A673 (cell line): ENCODE results near the gene LRP11.

Experiments
- CTCF ChIP-seq: fragments of 300-800, 200-600 bp; sonication (generic); conservative IDR thresholded peaks from 2 replicates; pipeline ENCODE4 v1.5.1; 2017; ENCODE audit warnings: low read depth, mild to moderate bottlenecking, antibody characterized with exemption, low read length, moderate library complexity, mixed read lengths
- EZH2 ChIP-seq: fragments of 200-600 bp; sonication (generic); IDR thresholded peaks from 2 replicates; pipeline ENCODE4 v1.6.1; 2017; ENCODE audit warnings: borderline replicate concordance, low read depth, mild to moderate bottlenecking, mixed read lengths, antibody characterized with exemption, low read length; ENCODE audit not compliant: poor library complexity, severe bottlenecking

DNA sequence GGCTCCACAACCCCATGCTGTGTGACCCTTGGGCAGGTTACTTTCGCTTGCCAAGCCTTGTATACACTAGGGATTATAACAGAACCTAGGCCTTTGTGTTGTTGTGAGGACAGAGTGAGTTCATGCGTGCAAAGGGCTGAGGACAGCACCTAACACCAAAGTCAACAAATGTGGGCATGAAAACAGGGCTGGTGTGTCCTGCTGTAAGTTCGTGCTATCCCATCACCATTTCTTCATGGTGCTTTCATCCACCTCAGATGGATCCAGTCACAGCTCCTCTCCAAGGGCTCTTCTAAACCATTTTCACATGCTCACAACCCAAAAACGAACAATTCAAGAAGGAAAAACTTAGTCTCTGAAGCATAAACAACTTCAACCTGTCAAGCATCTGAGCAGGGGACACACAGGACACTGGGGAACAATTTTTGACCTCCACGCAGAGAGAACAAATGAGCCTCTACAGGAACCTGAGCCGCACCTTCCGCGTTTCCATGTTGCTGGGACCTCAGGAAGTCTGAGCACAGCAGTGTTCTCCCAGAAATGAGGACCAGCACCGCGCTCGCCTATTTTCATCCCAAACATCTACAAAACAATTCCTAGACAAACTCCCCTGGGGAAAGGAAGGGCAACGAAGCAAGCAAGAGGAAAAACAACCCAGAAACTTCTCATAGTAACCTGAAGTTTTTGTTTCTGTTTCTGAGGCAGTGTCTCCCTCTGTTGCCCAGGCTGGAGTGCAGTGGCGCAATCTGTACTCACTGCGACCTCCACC, 3.1 kb downstream of the LRP11 start:
- TF ChIP-seq CTCF: no peak; the same call in 1 of the 2 replicates
- TF ChIP-seq EZH2: no peak
